Measurements from ENCODE around the gene CDC42SE2. TPM values are rescaled to one million over a fixed set of nuclear protein-coding genes. Genes with fewer than 3 reads are reported as not detected.

The CDC42SE2 gene
- total and polyA plus RNA-seq, 2 experiments from 2014 or later: 24.2 to 36.2 TPM

GRCh38 chr5:131225282-131225974 is 38.4 kb upstream of the CDC42SE2 start (continued):
- no peak for TF ChIP-seq REST (IDR thresholded peaks at IDR 0.05; ENCODE audit: unreplicated experiment)
- no peak for TF ChIP-seq STAT1 (IDR thresholded peaks at IDR 0.05; ENCODE audit: unreplicated experiment)

GRCh38 chr5:131226899-131227298 is 37.0 kb upstream of the CDC42SE2 start:
- Histone ChIP-seq H3K4me2 (no peak overlapping the region), H3K4me3 (no peak overlapping the region), H2AFZ (no peak overlapping the region), H4K20me1 (replicated peaks; ENCODE audit: insufficient read depth) (no peaks in the 10 kb centered on the region), H3K27me3 (ENCODE audit: insufficient read depth) (no peaks in the 10 kb centered on the region), H3K27ac (ENCODE audit: low read depth) (no peak overlapping the region), H3K36me3 (ENCODE audit: insufficient read depth) (no peaks in the 10 kb centered on the region), H3K4me1 (ENCODE audit: insufficient read depth) (no peaks in the 10 kb centered on the region), H3K9me2 (ENCODE audit: insufficient read depth) (no peaks in the 10 kb centered on the region), H3F3A (replicated peaks; ENCODE audit: low read depth) (no peaks in the 10 kb centered on the region), H3K79me2 (replicated peaks; ENCODE audit: insufficient read depth) (no peaks in the 10 kb centered on the region)
- peaks cover 2% of the 10 kb centered on the region for H3K27me3 Mint-ChIP-seq (ENCODE audit: insufficient read depth, low read depth, poor library complexity)
- TF ChIP-seq CREB1 (CRISPR knock-in tag; IDR thresholded peaks at IDR 0.05; ENCODE audit: low read depth) (no peak), JUNB (IDR thresholded peaks at IDR 0.05; ENCODE audit: unreplicated experiment) (no peak), EZH2 (IDR thresholded peaks at IDR 0.05; ENCODE audit: low read depth, unreplicated experiment) (no peak), NANOG (IDR thresholded peaks at IDR 0.05; ENCODE audit: borderline replicate concordance) (no peak)
- peaks cover 7% of the 10 kb centered on the region; the same call in 1 of the 3 replicates for H3K4me1 Mint-ChIP-seq
- H3K4me3 Mint-ChIP-seq: no peak overlapping the region
- H3K27ac Mint-ChIP-seq: no peak overlapping the region
- ATAC-seq: no peak
- DNase-seq (ENCODE audit: low spot score): no peak
- no peaks in the 10 kb centered on the region for H3K36me3 Mint-ChIP-seq (ENCODE audit: low read depth)
- no peaks in the 10 kb centered on the region for H3K9me3 Mint-ChIP-seq

- no peak for ATAC-seq
- Histone ChIP-seq H2AFZ (no peak overlapping the region), H3K79me2 (replicated peaks; ENCODE audit: insufficient read depth) (no peaks in the 10 kb centered on the region), H4K20me1 (replicated peaks; ENCODE audit: insufficient read depth) (no peaks in the 10 kb centered on the region), H3K27ac (ENCODE audit: low read depth) (no peak overlapping the region), H3K4me3 (no peak overlapping the region), H3K27me3 (ENCODE audit: insufficient read depth) (no peaks in the 10 kb centered on the region), H3K36me3 (ENCODE audit: insufficient read depth) (no peaks in the 10 kb centered on the region), H3K4me2 (no peak overlapping the region), H3F3A (replicated peaks; ENCODE audit: low read depth) (no peaks in the 10 kb centered on the region), H3K9me2 (ENCODE audit: insufficient read depth) (no peaks in the 10 kb centered on the region), H3K4me1 (ENCODE audit: insufficient read depth) (no peaks in the 10 kb centered on the region)
- H3K27me3 Mint-ChIP-seq (ENCODE audit: insufficient read depth, low read depth, poor library complexity): peaks cover 2% of the 10 kb centered on the region
- no peaks in the 10 kb centered on the region for H3K36me3 Mint-ChIP-seq (ENCODE audit: low read depth)
- no peak overlapping the region for H3K4me3 Mint-ChIP-seq
- no peak overlapping the region for H3K27ac Mint-ChIP-seq
- no peaks in the 10 kb centered on the region for H3K9me3 Mint-ChIP-seq
- TF ChIP-seq EZH2 (IDR thresholded peaks at IDR 0.05; ENCODE audit: low read depth, unreplicated experiment) (no peak), JUNB (IDR thresholded peaks at IDR 0.05; ENCODE audit: unreplicated experiment) (no peak), NANOG (IDR thresholded peaks at IDR 0.05; ENCODE audit: borderline replicate concordance) (no peak), REST (IDR thresholded peaks at IDR 0.05; ENCODE audit: unreplicated experiment) (no peak), ETS1 (IDR thresholded peaks at IDR 0.05) (no peak), CTCF (conservative IDR thresholded peaks at IDR 0.05; ENCODE audit: low read depth in 2 of 2) (no peak), STAT1 (IDR thresholded peaks at IDR 0.05; ENCODE audit: unreplicated experiment) (no peak)
- no peak for DNase-seq (ENCODE audit: low spot score)
- peaks cover 7% of the 10 kb centered on the region; the same call in 1 of the 3 replicates for H3K4me1 Mint-ChIP-seq
Measured at GRCh38 chr5:131228646-131229045, 35.2 kb upstream of the CDC42SE2 start.
